Subcutaneous abdominal adipose tissue (tissue), 5 donors: ENCODE results near the gene FAM181A.

Source experiments
- H3K27ac ChIP-seq: one replicate; pipeline ENCODE4 v1.7.0; 2013; ENCODE audit warnings: low read depth, mild to moderate bottlenecking, inconsistent platforms, low read length, moderate library complexity
- H3K27me3 ChIP-seq, 5 donors: one replicate each; pipeline ENCODE4 v1.7.0; 2013; ENCODE audit warnings: low read length in 5 of 5, inconsistent platforms in 1 of 5; ENCODE audit not compliant: control insufficient read depth in 5 of 5, insufficient read depth in 4 of 5
- H3K36me3 ChIP-seq, 5 donors: one replicate each; pipeline ENCODE4 v1.7.0; 2013; ENCODE audit warnings: low read length in 5 of 5; ENCODE audit not compliant: control insufficient read depth in 5 of 5, insufficient read depth in 5 of 5
- H3K4me1 ChIP-seq, 5 donors: one replicate each; pipeline ENCODE4 v1.7.0; 2013; ENCODE audit warnings: low read length in 5 of 5, mild to moderate bottlenecking in 3 of 5, moderate library complexity in 1 of 5; ENCODE audit not compliant: control insufficient read depth in 5 of 5, insufficient read depth in 5 of 5
- H3K4me3 ChIP-seq, 5 donors: one replicate each; pipeline ENCODE4 v1.7.0; 2013; ENCODE audit warnings: low read length in 5 of 5, low read depth in 1 of 5
- H3K9ac ChIP-seq, 5 donors: one replicate each; pipeline ENCODE4 v1.7.0; 2013; ENCODE audit warnings: low read length in 5 of 5, mild to moderate bottlenecking in 4 of 5, moderate library complexity in 3 of 5
- H3K9me3 ChIP-seq, 5 donors: one replicate each; pipeline ENCODE4 v1.7.0; 2013; ENCODE audit warnings: low read length in 5 of 5; ENCODE audit not compliant: control insufficient read depth in 5 of 5
- donor health status: healthy.
- donor health status: healthy.
- donor health status: healthy.
- donor health status: healthy.
- donor health status: healthy.

FAM181A gene

DNA sequence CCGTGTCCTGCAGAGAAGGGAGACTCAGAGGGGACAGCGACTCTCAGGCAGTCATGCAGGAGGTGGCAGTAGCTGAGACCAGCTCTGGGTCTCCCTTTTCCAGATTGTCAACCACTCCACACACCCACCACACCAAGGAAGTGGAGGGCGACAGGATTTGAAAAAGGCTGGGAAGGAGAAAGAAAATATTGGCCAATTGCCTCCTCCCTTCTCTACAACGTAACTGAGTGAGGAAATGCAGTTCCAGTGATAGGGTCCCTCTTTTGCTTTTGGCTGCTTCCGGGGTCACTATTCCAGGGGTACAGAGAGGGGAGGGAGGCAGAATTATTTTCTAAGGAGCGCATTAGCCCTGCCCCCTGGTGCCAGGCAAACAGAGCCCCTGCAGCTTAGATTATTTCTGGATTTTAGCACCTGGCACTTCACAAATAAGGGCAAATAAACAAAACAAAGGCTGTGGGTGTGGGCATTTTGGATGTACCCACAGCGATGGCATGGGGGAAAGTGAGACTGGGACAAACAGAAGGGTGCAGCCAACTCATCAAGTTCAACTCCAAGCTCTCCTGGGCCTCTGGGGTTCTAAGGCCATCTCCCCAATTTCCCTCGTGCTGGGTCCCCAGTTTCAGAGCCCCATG, 28.8 kb downstream of the FAM181A start:
- H3K4me1 ChIP-seq = peaks cover 0 to 8% (median 3%) of the 10 kb centered on the region in 5 donors
- H3K4me3 ChIP-seq = peak overlapping the region in 1 of 5 donors; percentile 3
- peaks cover 7 to 35% (median 14%) of the 10 kb centered on the region in 5 donors for H3K27me3 ChIP-seq
- no peaks in the 10 kb centered on the region for H3K36me3 ChIP-seq
- H3K27ac ChIP-seq = no peak overlapping the region
- peak overlapping the region in 1 of 5 donors; percentile 31 for H3K9ac ChIP-seq
- H3K9me3 ChIP-seq = no peaks in the 10 kb centered on the region

DNA sequence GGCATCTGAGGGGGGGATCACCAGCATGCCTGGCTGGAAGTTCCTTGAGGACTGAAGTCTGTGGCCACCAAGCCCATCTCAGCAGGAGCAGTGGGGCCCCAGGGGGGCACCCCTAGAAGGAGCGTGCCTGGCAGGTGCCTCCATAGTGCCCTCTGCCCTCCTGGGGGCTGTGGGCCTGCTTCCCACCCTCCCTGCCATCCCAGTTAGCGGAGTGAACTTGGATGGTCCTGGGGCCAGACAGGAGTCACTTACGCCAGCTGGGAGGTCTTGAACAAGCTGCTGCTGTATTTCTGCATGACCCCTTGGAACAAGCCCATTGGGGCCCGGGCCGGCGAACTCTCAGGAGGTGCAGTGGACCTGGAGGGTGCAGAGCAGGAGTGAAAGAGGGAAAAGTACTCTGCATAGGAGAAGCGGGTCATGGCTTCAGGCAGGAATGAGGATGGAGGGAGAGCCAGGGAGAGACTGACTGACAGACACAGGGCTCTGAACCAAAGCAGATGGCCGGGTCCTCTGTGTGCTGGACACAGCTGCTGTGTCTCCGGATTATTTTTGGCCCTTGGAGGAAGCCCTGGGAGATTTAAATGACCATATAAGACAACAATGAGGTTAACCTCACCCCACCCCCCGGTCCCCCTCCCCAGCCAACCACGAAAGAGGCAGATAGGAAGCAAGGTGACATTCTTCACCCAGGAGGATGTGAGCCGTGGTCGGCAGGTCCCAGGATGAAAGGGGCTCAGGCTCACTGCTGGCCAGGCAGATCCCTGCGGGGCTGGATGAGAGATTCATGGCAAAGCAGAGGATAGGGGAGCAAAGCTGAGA, 29.6 kb downstream of the FAM181A start:
- H3K9me3 ChIP-seq = no peaks in the 10 kb centered on the region
- peaks cover 0 to 8% (median 3%) of the 10 kb centered on the region in 5 donors for H3K4me1 ChIP-seq
- no peaks in the 10 kb centered on the region for H3K36me3 ChIP-seq
- no peak overlapping the region for H3K27ac ChIP-seq
- no peak overlapping the region for H3K4me3 ChIP-seq
- H3K27me3 ChIP-seq = peaks cover 7 to 35% (median 14%) of the 10 kb centered on the region in 5 donors
- H3K9ac ChIP-seq = no peak overlapping the region

DNA sequence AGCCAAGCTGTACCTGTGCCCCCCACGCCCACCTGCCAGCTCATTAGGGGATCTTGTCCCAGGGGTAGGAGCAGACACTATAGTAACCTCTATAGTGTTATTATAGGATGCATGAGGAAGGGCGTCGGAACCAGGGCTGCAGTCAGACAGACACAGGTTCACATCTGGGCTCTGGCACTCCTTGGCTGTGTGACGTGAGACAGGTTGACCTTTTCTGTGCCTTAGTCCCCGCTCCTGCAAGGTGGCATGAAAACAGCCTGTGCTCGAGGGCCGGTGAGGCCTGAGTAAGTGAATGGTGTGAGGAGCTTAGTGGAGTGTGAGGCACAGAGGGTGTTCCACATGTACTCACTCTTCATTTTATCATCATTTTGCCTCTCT, 30.2 kb downstream of the FAM181A start:
- H3K27ac ChIP-seq = no peak overlapping the region
- peaks cover 0 to 8% (median 3%) of the 10 kb centered on the region in 5 donors for H3K4me1 ChIP-seq

DNA sequence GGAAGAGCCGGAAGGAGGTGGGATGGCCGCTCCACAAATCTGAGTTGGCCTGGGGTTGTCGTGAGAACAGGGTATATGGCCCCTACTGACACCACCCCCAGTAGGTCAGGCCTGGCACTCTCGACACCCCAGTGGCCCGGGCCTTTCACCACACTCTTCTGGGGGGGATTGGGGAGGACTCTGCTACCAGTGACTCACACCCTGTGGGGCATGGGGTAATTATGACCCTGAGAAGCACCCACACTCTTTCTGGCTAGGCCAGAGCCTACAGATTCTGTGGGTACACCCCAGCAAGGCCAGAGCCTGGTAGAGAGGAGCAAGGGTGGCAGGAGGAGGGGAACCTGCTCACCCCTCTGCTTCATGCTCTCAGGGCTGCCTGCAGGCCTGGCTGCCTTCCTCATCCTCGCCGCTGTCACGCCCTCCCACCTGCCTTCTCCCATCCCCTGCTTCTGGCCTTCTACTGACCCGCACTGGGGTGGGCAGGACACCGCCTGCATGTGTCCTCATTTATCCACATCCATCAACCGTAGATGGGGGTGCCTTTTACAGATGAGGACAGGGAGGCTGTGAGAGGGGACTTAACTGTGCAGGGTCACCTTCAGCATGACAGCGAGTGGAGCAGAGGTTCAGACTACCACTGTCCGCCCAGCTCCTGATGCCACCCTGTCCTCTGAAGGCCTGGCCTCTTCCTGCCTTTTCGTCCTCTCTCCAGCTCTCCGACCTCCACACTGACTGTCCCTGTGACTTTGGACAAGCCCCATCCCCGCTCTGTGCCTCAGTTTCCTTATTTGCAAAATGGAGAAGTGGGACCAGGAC, 30.8 kb downstream of the FAM181A start:
- no peaks in the 10 kb centered on the region for H3K36me3 ChIP-seq
- H3K4me3 ChIP-seq = no peak overlapping the region
- peaks cover 0 to 12% (median 3%) of the 10 kb centered on the region in 5 donors for H3K4me1 ChIP-seq
- no peaks in the 10 kb centered on the region for H3K9me3 ChIP-seq
- H3K27ac ChIP-seq = no peak overlapping the region
- no peak overlapping the region for H3K9ac ChIP-seq
- H3K27me3 ChIP-seq = peaks cover 7 to 31% (median 14%) of the 10 kb centered on the region in 5 donors

More for the DNA sequence above, 30.2 kb downstream of the FAM181A start:
- Histone ChIP-seq H3K4me3 (no peak overlapping the region), H3K36me3 (no peaks in the 10 kb centered on the region), H3K9ac (no peak overlapping the region), H3K9me3 (no peaks in the 10 kb centered on the region), H3K27me3 (peaks cover 7 to 35% (median 14%) of the 10 kb centered on the region in 5 donors)

DNA sequence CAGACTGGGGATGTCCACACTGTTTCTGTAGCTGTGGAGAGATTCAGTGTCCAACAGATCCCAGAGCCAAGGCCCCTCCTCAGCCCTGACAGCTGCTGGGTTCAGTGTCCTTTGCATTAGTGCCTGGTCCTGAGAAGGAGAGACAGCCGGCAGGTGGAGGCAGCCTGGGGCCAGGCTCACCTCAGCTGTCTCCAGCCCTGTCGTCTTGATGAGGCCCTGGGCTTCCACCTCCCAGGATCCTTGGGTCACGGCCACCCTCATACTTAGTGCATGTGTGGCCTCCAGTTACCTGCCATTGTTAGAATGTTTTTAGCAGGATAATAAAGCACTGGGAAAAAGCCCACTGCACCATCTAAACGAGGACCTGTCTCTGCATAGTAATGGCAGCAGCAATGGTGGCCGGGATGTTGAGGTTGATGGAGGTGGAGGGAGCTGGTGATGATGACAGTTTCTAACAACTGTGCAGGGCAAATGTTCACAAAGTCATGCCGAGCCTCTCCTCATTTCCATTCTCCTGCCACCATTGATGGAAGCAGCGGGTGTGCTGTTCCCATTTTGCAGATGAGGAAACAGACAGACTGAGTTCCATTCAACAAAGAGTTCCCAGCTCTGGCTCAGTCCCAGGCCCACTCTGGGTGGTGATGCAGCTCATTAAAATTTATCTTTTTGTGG, 31.6 kb downstream of the FAM181A start:
- Histone ChIP-seq H3K27me3 (peaks cover 7 to 28% (median 14%) of the 10 kb centered on the region in 5 donors), H3K9me3 (no peaks in the 10 kb centered on the region), H3K36me3 (no peaks in the 10 kb centered on the region), H3K4me3 (no peak overlapping the region), H3K4me1 (peaks cover 0 to 14% (median 3%) of the 10 kb centered on the region in 5 donors), H3K27ac (no peak overlapping the region), H3K9ac (no peak overlapping the region)

DNA sequence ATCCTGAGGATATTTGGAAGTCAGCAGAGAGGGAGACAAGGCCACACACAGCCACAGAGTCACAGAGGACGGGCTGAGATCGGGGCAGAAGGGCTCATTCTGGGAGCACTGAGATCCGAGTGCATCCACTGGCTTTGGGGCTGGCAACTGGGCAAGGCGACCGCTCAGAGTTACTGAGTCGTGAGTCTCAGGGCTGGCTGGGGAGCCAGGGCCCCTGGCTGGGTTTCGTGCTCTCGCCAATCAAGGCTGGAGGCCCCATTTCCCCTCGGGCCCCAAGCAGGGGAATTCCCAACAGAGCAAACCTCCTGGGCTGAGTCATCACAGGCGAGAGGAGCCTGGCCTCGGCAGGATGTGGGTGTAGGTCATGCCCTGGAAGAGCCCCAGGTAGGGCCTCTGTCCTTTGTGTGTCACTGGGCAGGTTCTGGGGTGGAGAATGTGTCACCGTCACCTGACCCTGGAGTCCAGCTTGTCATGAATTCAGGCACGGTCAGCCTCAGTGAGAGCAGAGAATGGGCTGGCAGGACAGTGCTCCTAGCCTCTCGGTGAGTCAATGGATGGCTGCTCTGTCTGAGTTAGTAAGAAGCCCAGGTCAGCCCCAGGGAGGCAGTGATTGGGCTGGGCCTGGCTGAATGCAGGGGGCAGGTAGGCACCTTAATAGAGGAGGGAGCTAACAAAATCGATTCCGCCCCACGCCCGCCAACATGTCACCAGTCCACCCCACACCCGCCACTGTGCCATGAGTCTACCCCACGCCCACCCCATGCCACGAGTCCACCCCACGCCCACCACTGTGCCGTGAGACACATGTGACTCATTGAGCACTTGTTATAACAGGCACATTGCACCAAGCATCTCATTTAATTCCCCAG, 32.3 kb downstream of the FAM181A start:
- H3K4me3 ChIP-seq = no peak overlapping the region
- H3K27ac ChIP-seq = no peak overlapping the region
- no peak overlapping the region for H3K9ac ChIP-seq
- peaks cover 7 to 24% (median 13%) of the 10 kb centered on the region in 5 donors for H3K27me3 ChIP-seq
- no peaks in the 10 kb centered on the region for H3K36me3 ChIP-seq
- H3K4me1 ChIP-seq = peaks cover 0 to 14% (median 3%) of the 10 kb centered on the region in 5 donors
- H3K9me3 ChIP-seq = no peaks in the 10 kb centered on the region

DNA sequence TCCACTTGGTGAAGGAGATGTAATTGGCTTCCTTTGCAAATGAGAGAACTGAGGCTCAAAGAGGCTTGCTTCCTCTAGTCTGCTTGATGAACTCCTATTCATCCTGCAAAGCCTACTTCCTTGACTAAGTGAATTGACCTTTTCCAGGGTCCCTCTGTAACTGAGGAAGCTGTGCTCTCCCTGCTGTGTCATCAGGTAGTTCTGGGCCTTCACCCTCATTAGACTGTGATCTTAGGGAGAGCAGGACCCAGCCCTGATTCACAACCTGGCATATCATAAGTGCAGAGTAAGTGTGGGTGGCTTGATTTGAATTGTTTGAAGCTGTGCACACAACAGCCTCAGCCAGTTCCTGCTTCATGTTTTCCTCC, 32.9 kb downstream of the FAM181A start:
- Histone ChIP-seq H3K27ac (no peak overlapping the region), H3K4me3 (no peak overlapping the region), H3K36me3 (no peaks in the 10 kb centered on the region), H3K4me1 (peaks cover 0 to 14% (median 3%) of the 10 kb centered on the region in 5 donors), H3K27me3 (peaks cover 7 to 23% (median 12%) of the 10 kb centered on the region in 5 donors), H3K9ac (no peak overlapping the region), H3K9me3 (no peaks in the 10 kb centered on the region)

DNA sequence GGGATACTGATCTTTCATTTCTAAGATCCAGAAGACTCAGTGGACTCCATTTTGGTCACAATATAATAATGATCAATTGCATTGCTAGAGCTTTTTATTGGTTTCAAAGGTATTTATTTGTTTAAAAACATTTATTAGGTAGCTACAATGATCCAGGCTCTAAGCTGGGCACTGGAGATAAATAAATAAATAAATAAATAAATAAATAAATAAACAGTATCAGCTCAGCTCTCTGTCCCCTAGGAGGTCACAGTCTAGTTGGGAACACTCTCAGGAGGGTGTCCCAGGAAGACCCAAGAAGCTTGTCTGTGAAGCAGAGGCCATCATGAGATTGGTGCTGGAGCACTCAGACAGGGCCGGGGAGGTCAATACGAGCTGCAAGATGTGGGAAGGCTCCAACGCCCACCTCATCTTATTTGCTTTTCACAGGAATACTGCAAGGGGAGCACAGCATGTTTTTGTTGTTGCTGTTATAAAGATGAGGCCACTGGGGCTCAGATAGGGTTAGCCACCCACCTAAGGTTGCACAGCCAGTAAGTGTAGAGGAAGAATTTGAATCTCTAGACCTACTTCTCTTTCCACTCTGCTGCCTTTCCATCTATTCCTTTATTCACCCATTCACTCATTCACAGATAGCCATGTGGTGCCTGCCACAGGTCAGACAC, 33.8 kb downstream of the FAM181A start:
- Histone ChIP-seq H3K9ac (no peak overlapping the region), H3K4me3 (no peak overlapping the region), H3K27me3 (peaks cover 7 to 15% (median 11%) of the 10 kb centered on the region in 5 donors), H3K9me3 (no peaks in the 10 kb centered on the region), H3K4me1 (peaks cover 0 to 7% (median 0%) of the 10 kb centered on the region in 5 donors), H3K27ac (no peak overlapping the region), H3K36me3 (no peaks in the 10 kb centered on the region)
